GM12873 (cell line): Measurements from ENCODE around the gene HYAL2.

Experiments used
- CTCF ChIP-seq: IDR thresholded peaks from 2 replicates; pipeline ENCODE4 v1.5.1; 2012; ENCODE audit warnings: low read depth, mild to moderate bottlenecking, moderate library complexity, low read length, control low read depth; ENCODE audit not compliant: insufficient read depth; ENCODE audit errors: missing control alignments

Gene HYAL2

GRCh38 chr3:50340448-50341329 lies 18.1 kb upstream of the HYAL2 start, which contains the start of gene RASSF1:
Gene RASSF1, minus strand, starts transcription at chr3:50340836. Its CDS starts 31 bp downstream, at chr3:50340805.
- TF ChIP-seq CTCF, result no peak

- no peak for TF ChIP-seq CTCF
Observed at GRCh38 chr3:50340147-50340447, 17.6 kb upstream of the HYAL2 start.

- TF ChIP-seq CTCF, result no peak
Observed at GRCh38 chr3:50339485-50340146, 17.1 kb upstream of the HYAL2 start.

GRCh38 chr3:50338965-50339364 lies 16.4 kb upstream of the HYAL2 start:
- TF ChIP-seq CTCF, result peak; percentile 20

GRCh38 chr3:50337175-50337861 lies 14.8 kb upstream of the HYAL2 start:
- no peak for TF ChIP-seq CTCF

GRCh38 chr3:50336452-50337174 lies 14.1 kb upstream of the HYAL2 start:
- no peak for TF ChIP-seq CTCF
